K562 (cell line): ENCODE data around the gene PRPF39.

Experiments
- CBX3 ChIP-seq, 2 experiments: IDR thresholded peaks; 1 replicate in 1 of 2; 2 replicates in 1 of 2; pipeline ENCODE4 v1.6.1; 2012; ENCODE audit warnings: inconsistent platforms in 2 of 2, low read length in 2 of 2, borderline replicate concordance in 1 of 2, control low read depth in 1 of 2
- CREB1 ChIP-seq, 2 experiments: sonication (generic) in 1 of 2; formaldehyde crosslinking in 1 of 2; IDR thresholded peaks; 2 replicates each; pipeline versions ENCODE4 v1.6.1 to v1.8.0; 2012 to 2022; ENCODE audit warnings: inconsistent platforms in 1 of 2, mild to moderate bottlenecking in 1 of 2, missing genetic modification reagents in 1 of 2, moderate library complexity in 1 of 2
- HCFC1 ChIP-seq: IDR thresholded peaks from 2 replicates; pipeline ENCODE4 v1.6.1; 2012; ENCODE audit warnings: low read depth, low read length, improper control_type of control experiment
- JUND ChIP-seq, 2 experiments: IDR thresholded peaks; 2 replicates in 1 of 2; 3 replicates in 1 of 2; pipeline ENCODE4 v1.6.1; 2011; ENCODE audit warnings: borderline replicate concordance in 2 of 2, low read depth in 2 of 2, low read length in 2 of 2, improper control_type of control experiment in 1 of 2, missing biosample characterization in 1 of 2, missing genetic modification characterization in 1 of 2, missing genetic modification reagents in 1 of 2
- NCOA4 ChIP-seq: fragments of 450-650 bp; IDR thresholded peaks from 2 replicates; pipeline ENCODE4 v1.6.1; 2018; ENCODE audit warnings: mild to moderate bottlenecking; ENCODE audit not compliant: partially characterized antibody
- RAD21 ChIP-seq, 2 experiments: fragments of 250-450 bp in 1 of 2; fragments of 450-650 bp in 1 of 2; sonication (Bioruptor Pico) in 1 of 2; formaldehyde crosslinking in 1 of 2; IDR thresholded peaks in 1 of 2; conservative IDR thresholded peaks in 1 of 2; 2 replicates each; pipeline versions ENCODE4 v1.4.0 to v1.8.0; 2020 to 2022; ENCODE audit warnings: mild to moderate bottlenecking in 2 of 2, moderate library complexity in 1 of 2
- ZBTB8A ChIP-seq: fragments of 450-650 bp; IDR thresholded peaks from 2 replicates; pipeline ENCODE4 v1.6.1; 2018; ENCODE audit warnings: mild to moderate bottlenecking, moderate library complexity; ENCODE audit not compliant: partially characterized antibody
- ZNF133 ChIP-seq: fragments of 250-450 bp; sonication (Bioruptor Pico); IDR thresholded peaks from 2 replicates; pipeline ENCODE4 v1.4.0; 2020; ENCODE audit warnings: mild to moderate bottlenecking
- ZNF274 ChIP-seq: IDR thresholded peaks from 2 replicates; pipeline ENCODE4 v1.6.1; 2011; ENCODE audit warnings: low read depth, mild to moderate bottlenecking, low read length, moderate library complexity, borderline replicate concordance
- TF ChIP-seq, protein P1 (sequence below): fragments of 250-450 bp; sonication (Bioruptor Pico); IDR thresholded peaks from 2 replicates; pipeline ENCODE4 v1.4.0; 2020
- TF ChIP-seq, protein P2 (sequence below): fragments of 450-650 bp; formaldehyde crosslinking; IDR thresholded peaks from 2 replicates; pipeline ENCODE4 v1.4.0; 2022; ENCODE audit warnings: mild to moderate bottlenecking, moderate library complexity
- TF ChIP-seq, protein P3 (sequence below): sonication (generic); formaldehyde crosslinking; IDR thresholded peaks from 2 replicates; pipeline ENCODE4 v1.8.1; 2023; ENCODE audit warnings: mild to moderate bottlenecking, missing genetic modification reagents

DNA sequence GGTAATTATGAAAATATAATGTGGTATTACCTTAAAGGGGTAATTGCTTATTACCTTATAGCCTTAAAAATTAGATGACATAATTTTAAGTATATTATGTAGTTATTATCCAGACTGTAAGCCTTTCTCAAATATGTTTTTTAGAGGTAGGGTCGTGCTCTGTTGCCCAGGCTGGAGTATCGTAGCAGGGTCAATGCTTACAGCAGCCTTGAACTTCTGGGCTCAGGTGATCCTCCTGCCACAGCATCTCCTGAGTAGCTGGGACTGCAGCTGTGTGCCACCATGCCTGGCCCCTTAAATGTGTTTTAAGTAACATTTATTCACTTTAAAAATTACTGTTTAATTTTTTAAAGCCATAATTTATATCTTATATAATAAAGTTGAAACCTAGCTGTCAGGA is 10.4 kb downstream of the PRPF39 start:
- TF ChIP-seq NCOA4 (no peak), ZBTB8A (no peak), CREB1 (IDR thresholded peaks at IDR 0.05) (no peak), CREB1 (CRISPR knock-in tag; IDR thresholded peaks at IDR 0.05) (no peak), RAD21 (CRISPR knock-in tag; conservative IDR thresholded peaks at IDR 0.05 in 1 of 2, IDR thresholded peaks at IDR 0.05 in 1 of 2) (no peak), ZNF133 (CRISPR knock-in tag) (no peak), CBX3 (IDR thresholded peaks at IDR 0.05; ENCODE audit: borderline replicate concordance in 1 of 2, low read length in 2 of 2) (no peak), HCFC1 (no peak), JUND (IDR thresholded peaks at IDR 0.05; ENCODE audit: borderline replicate concordance, low read depth, low read length) (no peak), JUND (tag; IDR thresholded peaks at IDR 0.05; ENCODE audit: borderline replicate concordance, low read depth, low read length) (no peak), ZNF274 (no peak)
- TF ChIP-seq, protein P1, sequence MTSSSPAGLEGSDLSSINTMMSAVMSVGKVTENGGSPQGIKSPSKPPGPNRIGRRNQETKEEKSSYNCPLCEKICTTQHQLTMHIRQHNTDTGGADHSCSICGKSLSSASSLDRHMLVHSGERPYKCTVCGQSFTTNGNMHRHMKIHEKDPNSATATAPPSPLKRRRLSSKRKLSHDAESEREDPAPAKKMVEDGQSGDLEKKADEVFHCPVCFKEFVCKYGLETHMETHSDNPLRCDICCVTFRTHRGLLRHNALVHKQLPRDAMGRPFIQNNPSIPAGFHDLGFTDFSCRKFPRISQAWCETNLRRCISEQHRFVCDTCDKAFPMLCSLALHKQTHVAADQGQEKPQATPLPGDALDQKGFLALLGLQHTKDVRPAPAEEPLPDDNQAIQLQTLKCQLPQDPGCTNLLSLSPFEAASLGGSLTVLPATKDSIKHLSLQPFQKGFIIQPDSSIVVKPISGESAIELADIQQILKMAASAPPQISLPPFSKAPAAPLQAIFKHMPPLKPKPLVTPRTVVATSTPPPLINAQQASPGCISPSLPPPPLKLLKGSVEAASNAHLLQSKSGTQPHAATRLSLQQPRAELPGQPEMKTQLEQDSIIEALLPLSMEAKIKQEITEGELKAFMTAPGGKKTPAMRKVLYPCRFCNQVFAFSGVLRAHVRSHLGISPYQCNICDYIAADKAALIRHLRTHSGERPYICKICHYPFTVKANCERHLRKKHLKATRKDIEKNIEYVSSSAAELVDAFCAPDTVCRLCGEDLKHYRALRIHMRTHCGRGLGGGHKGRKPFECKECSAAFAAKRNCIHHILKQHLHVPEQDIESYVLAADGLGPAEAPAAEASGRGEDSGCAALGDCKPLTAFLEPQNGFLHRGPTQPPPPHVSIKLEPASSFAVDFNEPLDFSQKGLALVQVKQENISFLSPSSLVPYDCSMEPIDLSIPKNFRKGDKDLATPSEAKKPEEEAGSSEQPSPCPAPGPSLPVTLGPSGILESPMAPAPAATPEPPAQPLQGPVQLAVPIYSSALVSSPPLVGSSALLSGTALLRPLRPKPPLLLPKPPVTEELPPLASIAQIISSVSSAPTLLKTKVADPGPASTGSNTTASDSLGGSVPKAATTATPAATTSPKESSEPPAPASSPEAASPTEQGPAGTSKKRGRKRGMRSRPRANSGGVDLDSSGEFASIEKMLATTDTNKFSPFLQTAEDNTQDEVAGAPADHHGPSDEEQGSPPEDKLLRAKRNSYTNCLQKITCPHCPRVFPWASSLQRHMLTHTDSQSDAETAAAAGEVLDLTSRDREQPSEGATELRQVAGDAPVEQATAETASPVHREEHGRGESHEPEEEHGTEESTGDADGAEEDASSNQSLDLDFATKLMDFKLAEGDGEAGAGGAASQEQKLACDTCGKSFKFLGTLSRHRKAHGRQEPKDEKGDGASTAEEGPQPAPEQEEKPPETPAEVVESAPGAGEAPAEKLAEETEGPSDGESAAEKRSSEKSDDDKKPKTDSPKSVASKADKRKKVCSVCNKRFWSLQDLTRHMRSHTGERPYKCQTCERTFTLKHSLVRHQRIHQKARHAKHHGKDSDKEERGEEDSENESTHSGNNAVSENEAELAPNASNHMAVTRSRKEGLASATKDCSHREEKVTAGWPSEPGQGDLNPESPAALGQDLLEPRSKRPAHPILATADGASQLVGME (CRISPR knock-in tag) = no peak
- TF ChIP-seq, protein P2, sequence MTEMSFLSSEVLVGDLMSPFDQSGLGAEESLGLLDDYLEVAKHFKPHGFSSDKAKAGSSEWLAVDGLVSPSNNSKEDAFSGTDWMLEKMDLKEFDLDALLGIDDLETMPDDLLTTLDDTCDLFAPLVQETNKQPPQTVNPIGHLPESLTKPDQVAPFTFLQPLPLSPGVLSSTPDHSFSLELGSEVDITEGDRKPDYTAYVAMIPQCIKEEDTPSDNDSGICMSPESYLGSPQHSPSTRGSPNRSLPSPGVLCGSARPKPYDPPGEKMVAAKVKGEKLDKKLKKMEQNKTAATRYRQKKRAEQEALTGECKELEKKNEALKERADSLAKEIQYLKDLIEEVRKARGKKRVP (CRISPR knock-in tag) = no peak
- TF ChIP-seq, protein P3, sequence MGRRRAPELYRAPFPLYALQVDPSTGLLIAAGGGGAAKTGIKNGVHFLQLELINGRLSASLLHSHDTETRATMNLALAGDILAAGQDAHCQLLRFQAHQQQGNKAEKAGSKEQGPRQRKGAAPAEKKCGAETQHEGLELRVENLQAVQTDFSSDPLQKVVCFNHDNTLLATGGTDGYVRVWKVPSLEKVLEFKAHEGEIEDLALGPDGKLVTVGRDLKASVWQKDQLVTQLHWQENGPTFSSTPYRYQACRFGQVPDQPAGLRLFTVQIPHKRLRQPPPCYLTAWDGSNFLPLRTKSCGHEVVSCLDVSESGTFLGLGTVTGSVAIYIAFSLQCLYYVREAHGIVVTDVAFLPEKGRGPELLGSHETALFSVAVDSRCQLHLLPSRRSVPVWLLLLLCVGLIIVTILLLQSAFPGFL = no peak
